Loucy (cell line): ENCODE data around the gene ERC1.
"Not testable (repeated sequence)": the region's sequence is repeated elsewhere in the genome, so short reads cannot be mapped to it uniquely, and the experiment has no call there.

ENCODE experiments used
- H2AFZ ChIP-seq: fragments of 200-600 bp; sonication (generic); 2 replicates; pipeline ENCODE4 v1.6.0; 2016; ENCODE audit warnings: antibody characterized with exemption, mild to moderate bottlenecking, low read length, moderate library complexity
- H3F3A ChIP-seq: fragments of 200-600 bp; 2 replicates; pipeline ENCODE4 v1.6.0; 2016; ENCODE audit warnings: antibody characterized with exemption, low read depth, mild to moderate bottlenecking
- H3K27me3 ChIP-seq: fragments of 200-600 bp; sonication (generic); 2 replicates; pipeline ENCODE4 v1.6.1; 2014; ENCODE audit warnings: low read length, mild to moderate bottlenecking; ENCODE audit not compliant: insufficient read depth, poor library complexity, severe bottlenecking
- H3K36me3 ChIP-seq: fragments of 200-600 bp; sonication (generic); 2 replicates; pipeline ENCODE4 v1.6.1; 2016; ENCODE audit warnings: low read length; ENCODE audit not compliant: insufficient read depth
- H3K4me1 ChIP-seq: fragments of 200-600 bp; sonication (generic); 2 replicates; pipeline ENCODE4 v1.5.1; 2014; ENCODE audit warnings: low read length, mild to moderate bottlenecking; ENCODE audit not compliant: insufficient read depth, poor library complexity, severe bottlenecking
- H3K4me2 ChIP-seq: fragments of 200-600 bp; sonication (generic); 2 replicates; pipeline ENCODE4 v1.6.0; 2014; ENCODE audit warnings: antibody characterized with exemption, low read length, low read depth, mild to moderate bottlenecking; ENCODE audit not compliant: poor library complexity, severe bottlenecking
- H3K4me3 ChIP-seq: fragments of 200-600 bp; sonication (generic); 2 replicates; pipeline ENCODE4 v1.5.1; 2014; ENCODE audit warnings: low read length, mild to moderate bottlenecking, mixed read lengths; ENCODE audit not compliant: poor library complexity, severe bottlenecking
- H3K79me2 ChIP-seq: fragments of 200-600 bp; sonication (generic); 2 replicates; pipeline ENCODE4 v1.6.1; 2014; ENCODE audit warnings: low read length; ENCODE audit not compliant: insufficient read depth
- H3K9ac ChIP-seq: fragments of 200-600 bp; sonication (generic); 2 replicates; pipeline ENCODE4 v1.6.0; 2014; ENCODE audit warnings: mild to moderate bottlenecking, low read depth, low read length, moderate library complexity; ENCODE audit not compliant: poor library complexity, severe bottlenecking
- H3K9me2 ChIP-seq: fragments of 200-600 bp; sonication (generic); replicated peaks from 2 replicates; pipeline ENCODE4 v1.6.1; 2016; ENCODE audit warnings: low read depth, low read length, mixed read lengths
- H3K9me3 ChIP-seq: fragments of 200-600 bp; sonication (generic); 2 replicates; pipeline ENCODE4 v1.6.1; 2014; ENCODE audit warnings: mild to moderate bottlenecking, antibody characterized with exemption, low read length, low read depth; ENCODE audit not compliant: insufficient read depth
- H4K20me1 ChIP-seq: fragments of 200-600 bp; sonication (generic); 2 replicates; pipeline ENCODE4 v1.6.0; 2014; ENCODE audit warnings: antibody characterized with exemption, low read length, mild to moderate bottlenecking; ENCODE audit not compliant: insufficient read depth, poor library complexity, severe bottlenecking
- CTCF ChIP-seq: fragments of 200-600 bp; sonication (generic); conservative IDR thresholded peaks from 2 replicates; pipeline ENCODE4 v1.5.1; 2014; ENCODE audit warnings: mild to moderate bottlenecking, antibody characterized with exemption, low read length
- EZH2phosphoT487 ChIP-seq: fragments of 200-600 bp; IDR thresholded peaks from 2 replicates; pipeline ENCODE4 v1.6.1; 2018; ENCODE audit warnings: antibody characterized with exemption, mild to moderate bottlenecking, moderate library complexity, borderline replicate concordance

ERC1 gene

GRCh38 chr12:1099158-1099557 is 108.1 kb downstream of the ERC1 start:
- H4K20me1 ChIP-seq: no peaks in the 10 kb centered on the region
- no peaks in the 10 kb centered on the region for H3K9me2 ChIP-seq
- no peak overlapping the region for H3K9ac ChIP-seq
- H3K36me3 ChIP-seq: no peaks in the 10 kb centered on the region
- peaks cover 6% of the 10 kb centered on the region for H3K4me1 ChIP-seq
- TF ChIP-seq EZH2phosphoT487 (no peak), CTCF (no peak)
- H3K27me3 ChIP-seq: no peaks in the 10 kb centered on the region
- peaks cover 27% of the 10 kb centered on the region; the same call in 1 of the 2 replicates for H3K79me2 ChIP-seq
- H3K4me3 ChIP-seq: no peak overlapping the region
- no peak overlapping the region for H3K4me2 ChIP-seq
- H2AFZ ChIP-seq: no peak overlapping the region
- no peaks in the 10 kb centered on the region for H3F3A ChIP-seq
- H3K9me3 ChIP-seq: no peaks in the 10 kb centered on the region

GRCh38 chr12:1099618-1100017 is 108.6 kb downstream of the ERC1 start:
- H2AFZ ChIP-seq, H3K4me2 ChIP-seq, H3K4me3 ChIP-seq, H3K9ac ChIP-seq, H3K4me1 ChIP-seq, H3K9me3 ChIP-seq, H3K9me2 ChIP-seq, H3K27me3 ChIP-seq, H4K20me1 ChIP-seq, H3F3A ChIP-seq, H3K36me3 ChIP-seq: not testable (repeated sequence)
- H3K79me2 ChIP-seq: peaks cover 24% of the 10 kb centered on the region; the same call in 1 of the 2 replicates

- TF ChIP-seq EZH2phosphoT487 (no peak), CTCF (no peak)
- Histone ChIP-seq H3K36me3 (no peaks in the 10 kb centered on the region), H3K9me3 (no peaks in the 10 kb centered on the region), H3K4me2 (no peak overlapping the region), H3K4me3 (no peak overlapping the region), H3F3A (no peaks in the 10 kb centered on the region), H3K4me1 (peaks cover 6% of the 10 kb centered on the region), H4K20me1 (no peaks in the 10 kb centered on the region), H3K9ac (no peak overlapping the region), H2AFZ (no peak overlapping the region), H3K27me3 (no peaks in the 10 kb centered on the region), H3K9me2 (no peaks in the 10 kb centered on the region), H3K79me2 (peaks cover 22% of the 10 kb centered on the region; the same call in 1 of the 2 replicates)
Observed at GRCh38 chr12:1102115-1102514, 111.1 kb downstream of the ERC1 start.

- no peaks in the 10 kb centered on the region for H3K27me3 ChIP-seq
- no peaks in the 10 kb centered on the region for H3K9me3 ChIP-seq
- peaks cover 6% of the 10 kb centered on the region for H3K4me1 ChIP-seq
- TF ChIP-seq EZH2phosphoT487 (no peak), CTCF (no peak)
- H3K4me2 ChIP-seq: no peak overlapping the region
- H3K9me2 ChIP-seq: no peaks in the 10 kb centered on the region
- H3F3A ChIP-seq: no peaks in the 10 kb centered on the region
- no peak overlapping the region for H3K4me3 ChIP-seq
- no peaks in the 10 kb centered on the region for H3K36me3 ChIP-seq
- H2AFZ ChIP-seq: no peak overlapping the region
- peaks cover 21% of the 10 kb centered on the region; the same call in 1 of the 2 replicates for H3K79me2 ChIP-seq
- H3K9ac ChIP-seq: no peak overlapping the region
- no peaks in the 10 kb centered on the region for H4K20me1 ChIP-seq
Observed at GRCh38 chr12:1102791-1103450, 111.9 kb downstream of the ERC1 start.
